HG03565 (cell line): ENCODE measurements around the gene KRT81.
"Not testable (repeated sequence)": the region's sequence is repeated elsewhere in the genome, so short reads cannot be mapped to it uniquely, and the experiment has no call there.

Source experiments
- ATAC-seq: cut with Tn5 transposase; IDR thresholded peaks from one replicate; pipeline ENCODE4 v1.9.1; 2021; ENCODE audit warnings: mild to moderate bottlenecking, moderate library complexity; ENCODE audit not compliant: unreplicated experiment

The KRT81 gene

DNA sequence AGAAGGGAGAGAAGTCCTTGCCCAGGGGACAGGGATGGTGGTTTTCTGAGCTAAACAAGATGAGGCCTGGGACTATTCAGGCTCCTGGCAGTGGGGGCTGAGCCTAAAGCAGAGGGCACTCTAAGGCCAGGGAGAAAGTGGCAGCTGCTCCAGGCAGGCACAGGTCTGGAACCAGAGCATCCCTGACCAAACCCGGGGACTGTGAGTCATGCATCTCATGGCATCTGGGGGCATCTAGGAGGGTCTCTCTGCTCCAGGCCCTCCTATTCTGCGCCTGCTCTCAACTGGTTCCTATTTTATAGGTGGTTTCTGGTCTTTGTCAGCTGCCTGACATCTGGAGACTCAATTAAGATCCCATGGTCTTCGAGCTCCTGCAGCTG, 46.7 kb downstream of the KRT81 start:
- ATAC-seq = no peak

DNA sequence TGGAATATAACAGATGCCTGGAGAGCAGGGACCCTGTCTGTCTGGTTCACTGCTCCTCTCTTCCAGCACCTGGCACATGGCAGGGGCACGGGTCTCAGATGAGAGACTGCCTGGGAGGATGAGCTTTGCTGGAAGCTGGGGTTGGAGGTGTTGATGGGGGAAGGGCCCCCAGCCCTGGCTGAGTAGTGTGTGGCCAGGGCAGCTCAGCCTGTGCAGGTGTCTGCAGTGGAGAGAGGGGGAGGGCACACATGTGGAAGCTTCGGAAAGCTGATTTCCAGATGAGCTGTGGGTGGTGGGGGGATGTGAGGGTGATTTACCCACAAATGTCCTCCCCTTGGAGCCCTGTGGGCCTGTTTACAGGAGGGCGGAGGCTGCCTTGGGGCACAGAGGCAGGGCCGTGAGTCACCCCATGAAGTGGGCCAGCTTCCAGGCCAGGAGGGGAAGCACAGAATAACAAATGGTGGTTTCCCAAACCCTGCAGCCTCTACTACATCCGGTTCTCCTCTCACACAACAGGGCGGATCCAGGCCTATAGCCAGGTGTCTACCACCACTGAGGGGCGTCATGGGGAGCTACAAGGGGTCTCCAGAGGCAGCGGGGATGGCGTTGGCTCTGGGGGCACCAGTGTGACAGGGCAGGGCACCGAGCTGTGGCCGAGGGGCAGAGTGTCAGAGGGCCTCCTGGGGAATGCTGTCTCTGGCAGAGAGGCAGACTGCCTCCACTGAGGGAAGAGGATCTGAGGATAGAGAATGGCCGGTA, 47.3 kb downstream of the KRT81 start:
- ATAC-seq = peak; percentile 82

DNA sequence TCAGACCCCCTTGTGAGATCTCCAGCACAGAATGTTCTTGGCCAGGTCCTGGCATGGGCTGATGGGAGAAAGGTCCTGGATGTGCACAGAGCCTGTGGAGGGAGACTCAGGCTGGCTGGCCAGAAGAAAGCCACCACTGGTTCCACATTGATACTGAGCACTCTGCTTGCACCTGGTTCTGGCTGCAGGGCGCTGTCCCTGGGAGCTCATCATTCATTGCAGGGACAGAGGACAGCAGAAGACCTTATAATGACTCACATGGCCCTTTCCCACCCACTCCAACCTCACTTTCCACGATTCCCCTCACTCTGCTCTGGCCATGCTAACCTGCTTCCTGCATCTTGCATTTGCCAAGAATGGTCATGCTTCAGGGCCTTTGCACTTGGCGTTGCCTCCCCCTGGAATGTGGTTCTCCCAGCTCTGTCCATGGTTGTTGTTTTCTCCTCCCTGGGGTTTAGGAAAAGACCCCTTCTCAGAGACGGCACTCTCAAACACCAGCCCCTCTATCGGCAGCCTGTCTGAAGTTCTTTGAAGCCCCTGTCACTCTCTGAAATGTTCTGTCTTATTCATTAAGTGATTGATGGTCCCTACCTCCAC, 48.0 kb downstream of the KRT81 start:
- ATAC-seq = no peak

DNA sequence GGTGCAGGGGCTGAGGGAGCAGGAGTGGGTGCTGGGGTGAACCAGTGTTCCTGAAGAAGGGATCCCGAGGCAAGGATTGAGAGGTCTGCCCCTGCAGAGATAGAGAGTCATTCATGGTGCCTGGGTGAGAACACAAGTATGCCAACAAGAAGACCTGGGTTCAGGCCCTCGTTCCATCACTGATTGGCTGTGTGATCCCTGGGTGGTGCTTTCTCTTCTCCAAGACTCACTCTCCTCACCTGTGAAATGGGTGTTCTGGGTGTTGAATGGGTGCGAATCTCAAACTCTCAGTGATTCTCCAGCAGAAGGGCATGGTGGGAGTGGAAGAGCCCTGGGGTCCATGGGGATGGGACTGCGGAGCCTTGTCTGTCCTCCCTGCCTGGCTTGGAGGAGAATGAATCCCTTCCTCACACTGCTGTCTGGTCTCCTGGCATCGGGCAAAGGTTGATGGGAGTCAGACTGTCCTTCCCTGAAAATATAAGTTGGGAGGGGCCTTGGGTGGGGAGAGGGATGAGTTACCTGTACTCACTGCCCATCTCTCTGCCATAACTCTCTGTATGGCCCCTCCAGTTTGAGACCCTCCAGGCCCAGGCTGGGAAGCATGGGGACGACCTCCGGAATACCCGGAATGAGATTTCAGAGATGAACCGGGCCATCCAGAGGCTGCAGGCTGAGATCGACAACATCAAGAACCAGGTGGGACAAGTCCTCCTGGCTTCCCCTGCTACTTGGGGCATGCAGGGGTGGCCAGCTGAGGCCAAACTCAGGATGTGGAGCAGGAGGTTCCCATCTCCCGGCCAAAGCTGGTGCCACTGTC, 48.7 kb downstream of the KRT81 start:
- ATAC-seq = no peak

DNA sequence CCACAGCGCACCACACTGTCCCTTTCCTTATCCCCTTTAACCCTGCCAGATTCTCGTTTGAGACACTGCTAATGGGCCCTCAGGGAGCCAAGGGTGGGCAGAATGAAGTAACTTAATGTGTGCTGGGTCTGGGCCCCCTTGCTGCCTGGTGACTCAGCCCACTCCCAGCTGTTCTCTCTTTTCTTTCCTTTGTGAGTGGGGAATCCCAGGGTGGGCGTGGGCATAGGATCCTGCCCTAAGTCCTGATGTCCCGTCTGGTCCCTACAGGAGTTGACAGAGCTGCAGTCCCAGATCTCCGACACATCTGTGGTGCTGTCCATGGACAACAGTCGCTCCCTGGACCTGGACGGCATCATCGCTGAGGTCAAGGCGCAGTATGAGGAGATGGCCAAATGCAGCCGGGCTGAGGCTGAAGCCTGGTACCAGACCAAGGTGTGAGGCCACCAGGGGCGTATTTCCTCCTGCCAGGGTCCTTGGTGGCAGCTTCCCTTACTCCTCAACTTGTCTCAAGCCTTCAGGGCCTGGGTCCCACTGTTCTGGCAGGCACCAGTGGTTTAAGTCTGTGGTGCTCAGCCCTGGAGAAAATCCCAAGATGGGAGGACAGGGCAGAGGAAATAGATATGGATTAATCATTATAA, 50.0 kb downstream of the KRT81 start:
- ATAC-seq = no peak

DNA sequence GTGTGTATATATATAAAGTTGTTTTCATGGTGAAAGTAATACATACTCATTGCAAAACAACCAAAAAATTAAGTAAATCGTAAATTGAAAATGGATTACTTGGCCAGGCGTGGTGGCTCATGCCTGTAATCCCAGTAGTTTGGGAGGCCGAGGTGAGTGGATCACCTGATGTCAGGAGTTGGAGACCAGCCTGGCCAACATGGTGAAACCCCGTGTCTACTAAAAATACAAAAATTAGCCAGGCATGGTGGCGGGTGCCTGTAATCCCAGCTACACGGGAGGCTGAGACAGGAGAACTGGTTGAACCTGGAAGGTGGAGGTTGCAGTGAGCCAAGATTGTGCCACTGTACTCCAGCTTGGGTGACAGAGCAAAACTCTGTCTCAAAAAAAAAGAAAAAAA, 51.1 kb downstream of the KRT81 start:
- not testable (repeated sequence) for ATAC-seq

DNA sequence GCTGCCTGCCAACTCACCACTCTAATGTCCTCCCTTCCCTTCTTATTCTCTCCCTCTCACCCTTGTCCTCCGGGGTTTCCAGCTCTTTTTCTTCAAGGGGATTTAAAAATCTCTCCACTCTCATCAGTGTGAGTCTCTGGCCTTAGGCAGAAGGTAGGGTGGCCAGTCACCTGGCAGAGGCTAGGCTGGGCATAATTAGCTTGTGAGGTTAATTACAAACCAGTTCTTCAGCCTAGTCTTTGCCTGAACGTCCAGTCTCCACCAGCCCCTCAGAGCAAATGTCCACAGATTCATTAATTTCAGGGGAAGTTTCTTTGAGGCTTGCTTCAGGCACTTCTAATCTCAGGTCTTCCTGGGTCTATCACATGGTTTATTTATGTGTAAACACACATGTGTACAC, 51.6 kb downstream of the KRT81 start:
- ATAC-seq = no peak

DNA sequence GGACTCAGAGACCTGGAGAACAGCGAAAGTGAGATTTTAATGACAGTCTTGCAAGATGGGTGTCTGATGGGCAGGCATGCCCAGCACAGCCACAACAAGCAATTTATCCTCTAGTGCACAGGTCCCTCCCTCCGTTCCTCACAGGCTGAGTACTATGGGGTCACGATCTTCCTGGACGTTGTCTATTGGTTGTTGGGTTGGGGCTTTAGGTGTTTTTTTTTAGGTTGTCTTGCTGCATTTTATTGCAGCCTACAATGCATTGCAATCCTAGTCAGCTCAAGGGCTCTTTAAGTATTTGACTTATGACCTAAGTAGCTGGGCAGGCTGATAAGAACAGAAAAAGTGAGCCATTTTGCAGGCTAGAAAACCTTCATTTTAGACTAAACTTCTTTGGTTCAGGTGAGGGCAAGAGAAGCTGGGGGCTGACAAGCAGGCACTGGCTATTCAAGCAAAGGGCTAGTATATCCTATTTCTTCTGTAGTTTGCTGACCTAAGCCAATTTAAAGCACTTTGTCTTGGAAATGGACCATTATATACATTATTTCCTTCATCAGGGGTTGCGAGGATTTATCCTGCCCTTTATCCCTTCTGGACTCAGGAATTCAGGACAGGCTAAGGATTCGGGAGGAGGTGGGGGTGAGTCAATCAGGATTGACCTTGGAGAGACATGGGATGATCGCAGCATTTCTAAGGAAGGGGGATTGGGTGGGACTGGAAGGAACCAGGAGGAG, 52.3 kb downstream of the KRT81 start:
- no peak for ATAC-seq

DNA sequence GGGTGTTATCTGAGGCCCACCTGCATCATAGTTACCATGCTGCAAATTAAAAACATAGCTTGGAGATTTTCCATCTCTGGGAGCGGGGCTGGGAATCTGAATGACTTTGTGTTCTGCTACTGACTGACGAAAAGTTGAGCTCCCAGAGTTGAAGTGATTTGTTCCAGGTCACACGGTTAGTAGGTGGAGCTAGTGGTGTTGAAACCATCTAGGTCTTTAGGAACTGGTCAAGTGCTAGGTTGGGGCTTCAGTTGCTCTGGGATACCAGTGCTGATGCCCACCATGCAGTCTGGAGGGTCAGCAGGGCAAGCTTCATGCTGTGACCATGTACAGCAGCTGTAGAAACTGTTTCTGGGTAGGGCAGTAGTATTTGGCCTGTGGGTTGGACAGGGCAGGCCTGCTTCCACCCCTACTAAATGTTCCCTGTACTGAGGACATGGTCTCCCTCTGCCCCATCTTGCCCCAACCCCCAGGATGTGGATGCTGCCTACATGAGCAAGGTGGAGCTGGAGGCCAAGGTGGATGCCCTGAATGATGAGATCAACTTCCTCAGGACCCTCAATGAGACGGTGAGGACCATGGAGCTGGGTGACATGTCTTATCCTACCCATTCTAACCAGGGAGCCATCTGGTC, 53.0 kb downstream of the KRT81 start:
- no peak for ATAC-seq

DNA sequence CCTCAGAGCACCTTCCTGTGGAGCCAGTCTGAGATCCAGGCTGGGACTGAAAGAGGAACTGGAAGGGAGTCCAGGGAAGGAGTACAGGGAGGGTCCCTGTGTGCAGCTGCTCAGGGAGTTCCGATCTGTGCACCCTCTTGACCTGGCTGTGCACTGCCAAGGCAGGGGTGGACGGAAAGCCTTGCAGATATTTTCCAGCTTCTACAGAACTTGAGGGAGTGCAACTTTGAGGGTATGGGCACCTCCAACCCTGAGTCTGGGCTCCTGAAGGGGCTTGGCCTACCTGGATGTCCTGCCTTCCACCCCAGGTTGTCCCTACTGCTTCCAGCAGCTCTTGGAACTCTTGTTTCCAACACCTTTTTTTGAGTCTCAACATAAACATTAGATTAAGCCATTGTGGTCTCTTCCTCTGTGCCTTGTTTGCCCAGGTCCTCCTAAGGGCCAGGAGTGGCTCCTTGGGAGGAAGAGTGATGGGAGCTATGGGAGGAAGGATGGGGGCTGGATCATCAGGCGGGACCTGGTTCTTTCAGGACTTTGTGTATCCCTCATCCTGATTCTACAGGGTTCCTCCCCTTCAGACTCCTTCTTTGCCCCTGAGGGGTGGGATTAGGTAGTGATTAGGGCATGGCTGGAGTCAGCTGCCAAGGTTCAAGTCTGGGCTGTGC, 54.8 kb downstream of the KRT81 start:
- ATAC-seq = no peak
